ENCODE results near the gene RASEF.
"Not testable (repeated sequence)": the region's sequence is repeated elsewhere in the genome, so short reads cannot be mapped to it uniquely, and the experiment has no call there.

Gene RASEF

GRCh38 chr9:82970359-82970758 is 92.6 kb downstream of the RASEF start:
- DNase-seq (ENCODE audit: low read depth in 3 of 3) = no peak

GRCh38 chr9:82969291-82969690 is 93.7 kb downstream of the RASEF start:
- no peak for DNase-seq (ENCODE audit: low read depth in 3 of 3)

- no peak for DNase-seq (ENCODE audit: low read depth in 3 of 3)
Measured at GRCh38 chr9:82968816-82969215, 94.1 kb downstream of the RASEF start.

- no peak for DNase-seq (ENCODE audit: low read depth in 3 of 3)
Measured at GRCh38 chr9:82968388-82968787, 94.6 kb downstream of the RASEF start.

- peak in 1 of 3 experiments; percentile 2 for DNase-seq (ENCODE audit: low read depth in 3 of 3)
Measured at GRCh38 chr9:82961504-82962125, 101.3 kb downstream of the RASEF start.

- DNase-seq (ENCODE audit: low read depth in 3 of 3) = no peak
Measured at GRCh38 chr9:82957529-82958379, 105.2 kb downstream of the RASEF start.

GRCh38 chr9:82949203-82949602 is 113.7 kb downstream of the RASEF start:
- no peak for DNase-seq (ENCODE audit: low read depth in 3 of 3)

- DNase-seq (ENCODE audit: low read depth in 3 of 3) = no peak
Measured at GRCh38 chr9:82940376-82940775, 122.6 kb downstream of the RASEF start.

- no peak for DNase-seq (ENCODE audit: low read depth in 3 of 3)
Measured at GRCh38 chr9:82939451-82939850, 123.5 kb downstream of the RASEF start.

GRCh38 chr9:82938426-82939218 is 124.3 kb downstream of the RASEF start:
- no peak for DNase-seq (ENCODE audit: low read depth in 3 of 3)

GRCh38 chr9:82936561-82936960 is 126.4 kb downstream of the RASEF start:
- DNase-seq (ENCODE audit: low read depth in 3 of 3) = not testable (repeated sequence)

GRCh38 chr9:82934949-82935348 is 128.0 kb downstream of the RASEF start:
- no peak for DNase-seq (ENCODE audit: low read depth in 3 of 3)

- DNase-seq (ENCODE audit: low read depth in 3 of 3) = not testable (repeated sequence)
Measured at GRCh38 chr9:82934025-82934424, 128.9 kb downstream of the RASEF start.

- no peak for DNase-seq (ENCODE audit: low read depth in 3 of 3)
Measured at GRCh38 chr9:82930116-82930515, 132.8 kb downstream of the RASEF start.
